Lung (tissue), 12 donors: ENCODE results near the gene FHL2. TPM values are rescaled to one million over a fixed set of nuclear protein-coding genes. Genes with fewer than 3 reads are reported as not detected.
A peak's percentile ranks its signal among the peaks of the same experiment; 100 is the strongest.

Experiments used
- ATAC-seq: fragments of 200-7000 bp; cut with Tn5 transposase; one replicate; pipeline ENCODE4 v1.9.1; 2020; ENCODE audit warnings: moderate number of reproducible peaks; ENCODE audit not compliant: insufficient read depth, low FRiP score
- DNase-seq, 3 donors: peaks; one replicate each; pipeline ENCODE4 v3.0.0-alpha.2; 2013 to 2017
- H3K27ac ChIP-seq, 2 donors: one replicate each; pipeline ENCODE4 v1.5.1; 2013; ENCODE audit warnings: mild to moderate bottlenecking in 2 of 2, moderate library complexity in 2 of 2, control low read depth in 1 of 2, inconsistent platforms in 1 of 2, low read depth in 1 of 2, low read length in 1 of 2
- H3K27me3 ChIP-seq, 3 donors: one replicate each; pipeline ENCODE4 v1.5.1; 2013; ENCODE audit warnings: low read length in 2 of 3; ENCODE audit not compliant: control insufficient read depth in 3 of 3, insufficient read depth in 3 of 3
- H3K36me3 ChIP-seq, 4 donors: one replicate each; pipeline ENCODE4 v1.5.1; 2013; ENCODE audit warnings: low read length in 4 of 4, mild to moderate bottlenecking in 1 of 4, moderate library complexity in 1 of 4; ENCODE audit not compliant: control insufficient read depth in 4 of 4, insufficient read depth in 4 of 4
- H3K4me1 ChIP-seq, 5 donors: one replicate each; pipeline ENCODE4 v1.5.1; 2013; ENCODE audit warnings: low read length in 5 of 5, mild to moderate bottlenecking in 2 of 5, moderate library complexity in 1 of 5; ENCODE audit not compliant: control insufficient read depth in 5 of 5, insufficient read depth in 5 of 5
- H3K4me3 ChIP-seq: one replicate; pipeline ENCODE4 v1.5.1; 2013; ENCODE audit warnings: mild to moderate bottlenecking, control low read depth, moderate library complexity
- H3K9ac ChIP-seq, 2 donors: one replicate each; pipeline ENCODE4 v1.5.1; 2013; ENCODE audit warnings: low read length in 2 of 2, control low read depth in 1 of 2; ENCODE audit not compliant: insufficient read depth in 1 of 2
- H3K9me3 ChIP-seq, 4 donors: one replicate each; pipeline ENCODE4 v1.5.1; 2013; ENCODE audit warnings: low read length in 3 of 4, mild to moderate bottlenecking in 1 of 4, moderate library complexity in 1 of 4; ENCODE audit not compliant: control insufficient read depth in 4 of 4, insufficient read depth in 3 of 4
- CTCF ChIP-seq: IDR thresholded peaks from 2 replicates; pipeline ENCODE4 v1.5.1; 2012; ENCODE audit warnings: mild to moderate bottlenecking; ENCODE audit errors: control extremely low read depth, extremely low read depth
- WGBS, 2 donors: extraction: QIAGEN DNeasy Blood & Tissue Kit; methylation state at CpG; one replicate each; pipeline ENCODE4 v1.1.7; 2013; 5-methylcytosine and 5-hydroxymethylcytosine counted together
- polyA plus RNA-seq, 2 donors: library from polyadenylated mRNA; stranded (reverse); fragments of 200-250 nt; gene quantifications; one replicate each; pipeline ENCODE4 v1.2.1, GENCODE V29; 2013
- total RNA-seq, 2 donors: library from RNA; depleted of rRNA in 1 of 2; stranded (reverse); fragments of >200 nt in 1 of 2; gene quantifications; one replicate each; pipeline ENCODE4 v1.2.1, GENCODE V29; 2014 to 2021
- donor health status: control.
- donor health status: control.
- donor health status: Bipolar disorder and iron deficiency.
- donor health status: healthy.
- donor health status: DM: yes; HTN: yes; CAD: no.

Gene FHL2
- total and polyA plus RNA-seq, 4 donors: 6.6 to 12.8 (median 8.7) TPM

DNA sequence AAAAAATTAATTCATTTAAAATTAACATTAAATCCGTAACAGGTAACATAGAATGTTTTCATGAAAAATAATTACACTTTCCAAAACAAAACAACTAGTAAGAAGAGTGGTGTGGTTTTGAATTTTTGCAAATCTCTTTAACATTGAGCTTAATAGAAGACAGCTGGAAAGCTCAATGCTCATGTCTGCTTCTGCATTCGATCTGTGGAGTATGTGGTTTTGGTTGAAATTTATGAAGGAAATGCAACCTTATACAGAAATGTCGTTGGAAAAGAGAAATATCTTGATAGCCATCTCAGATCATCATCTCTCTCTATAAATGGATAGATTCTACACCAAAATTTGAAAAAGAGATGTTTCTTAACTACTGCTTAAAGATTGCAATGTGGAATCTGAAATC, 17.3 kb upstream of the FHL2 start:
- WGBS, 2 donors: 53 to 62% methylated on average over 3 of the region's 3 CpGs
- Histone ChIP-seq H3K9me3 (peaks cover 0 to 5% (median 0%) of the 10 kb centered on the region in 4 donors), H3K9ac (no peak overlapping the region), H3K36me3 (no peaks in the 10 kb centered on the region), H3K4me3 (no peak overlapping the region), H3K27ac (no peak overlapping the region), H3K27me3 (peaks cover 0 to 5% (median 4%) of the 10 kb centered on the region in 3 donors), H3K4me1 (peaks cover 0 to 2% (median 0%) of the 10 kb centered on the region in 5 donors)
- no peak for TF ChIP-seq CTCF
- ATAC-seq (no peak), DNase-seq (no peak)

DNA sequence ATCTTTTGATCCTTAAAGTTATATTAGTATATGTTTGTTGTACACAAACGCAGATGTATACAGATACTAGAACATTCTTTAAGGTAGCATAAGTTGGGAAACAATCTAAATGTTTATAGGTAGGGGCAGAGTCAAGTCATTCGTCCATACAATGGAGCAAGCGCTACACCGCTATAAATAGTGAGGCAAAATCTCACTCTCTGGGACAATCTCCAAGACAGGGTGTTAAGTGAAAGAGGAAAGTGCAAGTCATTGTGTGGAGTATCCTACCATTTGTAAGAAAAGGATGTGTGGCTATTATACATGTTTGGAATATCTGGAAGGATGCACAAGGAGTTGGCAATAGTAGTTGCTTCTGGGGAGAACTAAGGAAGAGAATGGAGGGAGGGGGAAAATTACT, 16.2 kb upstream of the FHL2 start:
- WGBS, 2 donors: 70 to 87% methylated on average over 4 of the region's 4 CpGs
- Histone ChIP-seq H3K4me3 (no peak overlapping the region), H3K27me3 (peaks cover 0 to 5% (median 4%) of the 10 kb centered on the region in 3 donors), H3K9ac (no peak overlapping the region), H3K9me3 (peaks cover 0 to 3% (median 0%) of the 10 kb centered on the region in 4 donors), H3K36me3 (no peaks in the 10 kb centered on the region), H3K4me1 (peaks cover 0 to 2% (median 0%) of the 10 kb centered on the region in 5 donors), H3K27ac (peak overlapping the region in 1 of 2 donors; percentile 77)
- no peak for ATAC-seq
- DNase-seq: no peak
- TF ChIP-seq CTCF: no peak

GRCh38 chr2:105413206-105413605, 14.4 kb upstream of the FHL2 start:
- peak overlapping the region in 1 of 2 donors; percentile 79 for H3K27ac ChIP-seq

More at GRCh38 chr2:105413206-105413605, 14.4 kb upstream of the FHL2 start:
- WGBS, 2 donors: 41 to 62% methylated on average over 5 of the region's 5 CpGs
- no peaks in the 10 kb centered on the region for H3K9me3 ChIP-seq
- ATAC-seq (no peak), DNase-seq (no peak)
- no peak for TF ChIP-seq CTCF
- H3K4me3 ChIP-seq: no peak overlapping the region
- no peaks in the 10 kb centered on the region for H3K36me3 ChIP-seq
- H3K27me3 ChIP-seq: peaks cover 0 to 5% (median 4%) of the 10 kb centered on the region in 3 donors
- H3K9ac ChIP-seq: no peak overlapping the region
- H3K4me1 ChIP-seq: peaks cover 0 to 4% (median 0%) of the 10 kb centered on the region in 5 donors
